NCI-H2081 (cell line): ENCODE data around the gene ABHD17C.
"Not testable (repeated sequence)": the region's sequence is repeated elsewhere in the genome, so short reads cannot be mapped to it uniquely, and the experiment has no call there.

Experiments used
- DNase-seq, 2 experiments: peaks; one replicate each; lab custom pipeline; 2025; lab: John Stamatoyannopoulos, UW

ABHD17C gene

DNA sequence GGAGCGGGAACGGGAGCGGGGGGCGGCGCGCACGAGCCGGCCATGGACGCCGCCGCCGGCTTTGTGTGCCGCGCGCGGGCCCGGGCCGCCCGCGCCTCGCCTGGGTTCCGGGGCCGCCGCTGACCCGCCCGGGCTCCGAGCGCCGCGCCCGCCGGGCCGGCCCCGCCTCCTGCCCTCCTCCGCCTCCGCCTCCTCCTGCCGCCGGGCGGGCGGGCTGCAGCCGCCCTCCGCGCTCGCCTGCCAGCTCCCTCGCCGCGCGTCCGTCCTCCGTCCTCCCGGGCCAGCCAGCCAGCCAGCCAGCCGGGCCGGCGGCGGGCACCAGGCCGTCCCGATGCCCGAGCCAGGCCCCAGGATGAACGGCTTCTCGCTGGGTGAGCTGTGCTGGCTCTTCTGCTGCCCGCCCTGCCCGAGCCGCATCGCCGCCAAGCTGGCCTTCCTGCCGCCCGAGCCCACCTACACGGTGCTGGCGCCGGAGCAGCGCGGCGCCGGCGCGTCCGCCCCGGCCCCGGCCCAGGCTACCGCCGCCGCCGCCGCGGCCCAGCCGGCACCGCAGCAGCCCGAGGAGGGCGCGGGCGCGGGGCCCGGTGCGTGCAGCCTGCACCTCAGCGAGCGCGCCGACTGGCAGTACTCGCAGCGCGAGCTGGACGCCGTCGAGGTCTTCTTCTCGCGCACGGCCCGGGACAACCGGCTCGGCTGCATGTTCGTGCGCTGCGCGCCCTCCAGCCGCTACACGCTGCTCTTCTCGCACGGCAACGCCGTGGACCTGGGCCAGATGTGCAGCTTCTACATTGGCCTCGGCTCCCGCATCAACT, at the start of gene ABHD17C:
Gene ABHD17C (plus strand): TSS at position 212 of the 812 bp plus-strand sequence. CDS start 120 bp downstream, at position 332.
- DNase-seq = peak; percentile 53 to 63

DNA sequence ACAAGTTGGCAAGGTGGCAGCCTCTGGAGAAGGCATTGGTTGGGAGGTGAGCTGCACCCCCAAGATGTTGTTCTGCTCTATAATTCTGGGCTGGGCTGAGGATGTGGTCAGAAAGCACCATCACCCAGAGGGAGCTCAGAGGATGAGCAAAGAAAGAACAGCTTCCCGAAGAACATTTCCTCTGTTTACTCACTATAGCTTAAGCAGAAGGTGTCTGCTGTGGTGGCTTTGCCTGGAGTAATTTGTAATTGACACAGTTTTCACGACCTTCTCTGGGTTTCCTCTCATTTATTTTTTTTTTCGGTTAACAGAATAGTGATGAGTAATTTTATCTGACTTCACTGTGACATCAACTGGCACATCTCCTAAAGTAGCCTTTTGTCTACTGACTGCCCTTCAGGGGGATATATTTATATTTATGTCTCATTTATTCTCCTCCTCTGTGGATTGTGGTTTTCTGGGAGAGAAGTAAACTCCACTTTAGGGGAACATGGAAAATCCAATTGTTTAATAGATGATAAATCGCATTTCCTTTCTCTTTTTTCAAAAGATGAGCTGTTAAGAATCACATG, 49.5 kb upstream of the ABHD17C start:
- no peak for DNase-seq

DNA sequence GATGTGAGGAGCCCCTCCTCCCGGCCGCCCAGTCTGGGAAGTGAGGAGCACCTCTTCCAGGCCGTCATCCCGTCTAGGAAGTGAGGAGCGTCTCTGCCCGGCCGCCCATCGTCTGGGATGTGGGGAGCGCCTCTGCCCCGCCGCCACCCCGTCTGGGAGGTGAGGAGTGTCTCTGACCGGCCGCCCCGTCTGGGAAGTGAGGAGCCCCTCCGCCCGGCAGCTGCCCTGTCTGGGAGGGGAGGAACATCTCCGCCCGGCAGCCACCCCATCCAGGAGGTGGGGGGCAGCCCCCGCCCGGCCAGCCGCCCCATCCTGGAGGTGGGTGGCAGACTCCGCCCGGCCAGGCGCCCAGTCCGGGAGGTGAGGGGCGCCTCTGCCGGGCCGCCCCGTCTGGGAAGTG, 47.7 kb upstream of the ABHD17C start:
- DNase-seq = not testable (repeated sequence)

DNA sequence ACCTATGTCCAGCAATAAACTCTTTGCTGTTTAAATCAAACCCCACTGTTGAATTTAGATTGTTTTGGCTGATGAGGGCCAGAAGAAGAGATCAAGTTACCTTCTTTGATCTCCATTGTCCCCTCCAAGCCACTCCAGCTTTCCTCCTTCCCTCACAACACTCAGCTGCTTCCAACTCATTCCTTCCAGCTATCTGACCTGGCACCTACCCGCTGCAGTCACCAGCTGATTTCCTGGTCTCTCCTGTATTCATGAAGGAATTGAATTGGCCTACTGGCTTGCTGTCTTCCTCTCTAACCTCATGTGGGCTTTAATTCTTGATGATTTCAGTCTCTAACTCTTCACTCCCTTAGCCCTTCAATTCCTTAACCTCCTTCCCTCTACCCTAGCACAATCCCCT, 40.8 kb upstream of the ABHD17C start:
- no peak for DNase-seq

DNA sequence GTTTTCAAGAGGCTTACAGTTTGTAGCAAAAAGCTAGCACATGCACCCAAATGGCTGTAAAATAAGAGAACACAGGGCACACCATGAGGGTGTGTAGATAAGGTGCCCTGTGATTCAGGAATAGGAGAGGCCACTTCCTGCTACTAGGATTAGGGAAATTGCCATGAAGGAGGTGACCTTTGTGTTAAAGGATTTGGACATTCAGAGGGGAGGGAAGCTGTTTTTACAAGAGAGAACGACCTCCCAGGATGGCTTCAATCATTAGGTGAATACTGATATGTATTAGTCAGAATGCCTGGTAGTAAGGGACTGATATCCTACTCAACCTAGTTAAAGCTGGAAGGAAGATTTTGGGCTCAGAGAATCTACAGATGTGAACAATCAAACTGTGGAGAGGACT, 35.7 kb upstream of the ABHD17C start:
- DNase-seq = no peak

DNA sequence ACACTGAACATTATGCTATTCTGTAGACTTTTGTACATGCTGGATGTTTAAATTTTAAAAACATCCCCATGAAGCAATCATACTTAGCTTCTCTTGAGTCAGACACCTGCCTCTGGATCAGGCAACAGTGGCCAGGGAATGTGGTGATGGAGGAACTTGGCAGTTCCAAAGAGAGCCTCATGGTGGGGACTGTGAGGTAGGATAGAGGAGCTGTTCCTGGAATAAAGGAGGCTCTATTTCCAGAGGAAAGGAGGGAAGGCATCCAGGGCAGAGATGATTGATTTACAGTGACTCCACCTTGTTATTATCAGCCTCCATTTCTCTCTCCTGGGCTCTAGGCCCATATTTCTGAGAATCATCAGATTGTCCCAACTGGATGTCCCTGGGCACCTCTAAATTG, 35.0 kb upstream of the ABHD17C start:
- peak; percentile 30 to 63 for DNase-seq

DNA sequence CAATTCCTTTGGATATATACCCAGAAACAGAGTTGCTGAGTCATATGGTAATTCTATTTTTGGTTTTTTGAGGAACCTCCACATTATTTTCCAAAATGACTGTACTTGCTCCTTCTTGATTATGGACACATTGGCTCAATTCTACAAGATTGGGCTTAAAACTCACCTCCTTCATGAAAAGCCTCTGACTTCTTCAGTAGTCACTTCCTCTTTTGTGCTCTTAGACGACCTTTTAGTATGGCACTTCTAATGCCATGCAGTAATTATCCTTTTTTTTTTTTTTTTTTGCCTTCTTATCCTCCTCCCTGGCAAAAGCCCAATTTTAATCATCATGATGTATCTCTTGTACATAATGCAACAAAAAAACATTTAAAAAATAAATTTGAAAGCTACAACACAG, 33.0 kb upstream of the ABHD17C start:
- no peak for DNase-seq

DNA sequence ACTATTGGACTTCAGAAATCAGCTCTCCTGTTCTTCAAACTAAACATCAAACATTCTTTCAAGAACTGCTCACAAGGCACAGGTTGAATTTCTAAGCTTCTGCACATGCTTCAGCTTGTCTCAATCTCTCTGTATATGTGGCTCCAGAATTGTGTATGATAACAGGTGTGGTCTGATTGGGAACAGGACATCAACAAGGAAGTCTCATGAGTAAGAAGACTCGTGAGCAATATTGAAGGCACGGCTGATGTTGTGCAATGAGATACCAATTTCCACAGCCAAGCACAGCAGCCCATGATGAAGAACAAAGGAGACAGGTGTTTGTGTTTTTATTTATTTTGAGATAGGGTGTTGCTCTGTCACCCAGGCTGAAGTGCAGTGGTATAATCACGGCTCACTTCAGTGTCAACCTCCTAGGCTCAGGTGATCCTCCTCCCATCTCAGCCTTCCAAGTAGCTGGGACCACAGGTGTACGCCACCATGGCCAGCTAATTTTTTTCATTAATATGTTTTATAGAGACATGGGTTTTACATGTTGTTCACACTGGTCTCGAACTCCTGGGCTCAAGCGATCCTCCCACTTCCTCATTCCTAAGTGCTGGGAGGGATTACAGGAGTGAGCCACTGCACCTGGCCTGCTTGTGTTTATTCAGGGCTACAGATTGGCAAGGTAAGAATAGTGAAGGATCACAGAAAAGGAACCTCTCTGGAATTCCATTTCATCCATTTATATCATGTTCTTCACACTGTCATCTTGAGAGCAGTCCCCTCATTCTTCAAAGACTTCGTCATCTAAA, 32.2 kb upstream of the ABHD17C start:
- peak in 1 of 2 experiments; percentile 13 for DNase-seq

DNA sequence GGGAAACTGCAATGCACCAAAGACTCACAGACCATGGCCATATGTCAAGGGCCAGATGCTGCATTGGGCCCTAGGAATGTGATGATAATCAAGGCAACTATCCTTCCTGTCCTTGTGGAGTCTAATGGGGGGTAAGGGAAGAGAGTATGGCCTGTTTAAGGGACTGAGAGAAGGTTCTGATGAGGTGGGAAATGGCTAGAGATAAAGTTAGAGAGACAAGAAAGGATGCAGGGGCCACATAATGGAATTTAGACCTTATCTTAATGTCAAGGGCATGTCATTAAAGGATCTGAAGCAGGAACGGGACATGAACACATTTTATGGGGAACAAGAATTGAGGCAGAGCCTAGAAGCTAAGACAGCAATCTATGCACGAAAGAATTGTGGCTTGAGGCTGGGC, 30.0 kb upstream of the ABHD17C start:
- no peak for DNase-seq

DNA sequence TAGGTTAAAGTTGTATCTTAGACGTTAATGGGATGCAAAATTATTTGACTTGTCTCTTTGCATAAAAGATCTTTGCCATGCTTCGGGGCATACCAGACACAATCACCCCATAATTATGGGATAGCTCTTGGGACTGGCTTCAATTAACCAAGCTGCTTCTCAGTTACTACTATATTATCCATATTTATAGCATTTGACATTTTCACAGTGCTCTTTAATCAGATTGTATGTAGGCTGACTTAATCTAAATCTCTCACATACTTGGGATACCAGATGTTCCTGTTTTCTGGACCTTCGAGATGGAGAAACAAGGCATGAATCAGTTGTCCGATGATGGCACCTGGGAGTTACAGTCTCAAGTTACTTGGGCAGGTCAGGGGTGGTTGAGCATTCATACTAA, 27.2 kb upstream of the ABHD17C start:
- DNase-seq = no peak

DNA sequence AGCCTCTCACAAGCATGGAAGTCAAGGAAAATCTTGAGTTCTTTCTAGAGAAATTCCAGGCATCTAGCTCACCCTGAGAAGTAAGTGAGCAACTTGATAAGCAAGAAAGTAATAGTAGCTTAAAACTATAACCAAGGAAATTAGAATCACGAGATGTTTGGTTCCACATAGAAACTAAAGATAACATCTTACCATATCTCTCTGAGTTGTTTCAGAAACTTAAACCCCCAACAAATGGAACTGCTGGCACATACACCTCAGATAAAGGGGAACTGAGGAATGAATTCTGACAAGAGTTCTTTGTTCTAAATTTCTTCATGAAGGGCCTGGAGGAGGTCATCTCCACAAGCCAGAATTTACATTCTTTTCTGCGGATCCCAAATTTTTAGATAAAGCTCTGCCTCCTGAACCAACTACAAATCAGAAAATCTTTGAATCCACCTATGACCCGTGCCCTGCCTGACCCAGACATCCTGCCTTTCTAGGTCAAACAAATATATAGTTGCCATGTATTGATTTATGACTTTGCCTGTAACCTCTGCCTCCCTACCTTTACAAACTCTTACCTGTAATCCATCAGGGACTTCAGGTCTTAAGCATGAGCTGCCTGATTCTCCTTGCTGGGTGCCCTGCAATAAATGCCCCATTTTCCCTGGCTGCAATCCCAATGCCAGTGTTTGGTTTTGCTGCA, 26.4 kb upstream of the ABHD17C start:
- no peak for DNase-seq

DNA sequence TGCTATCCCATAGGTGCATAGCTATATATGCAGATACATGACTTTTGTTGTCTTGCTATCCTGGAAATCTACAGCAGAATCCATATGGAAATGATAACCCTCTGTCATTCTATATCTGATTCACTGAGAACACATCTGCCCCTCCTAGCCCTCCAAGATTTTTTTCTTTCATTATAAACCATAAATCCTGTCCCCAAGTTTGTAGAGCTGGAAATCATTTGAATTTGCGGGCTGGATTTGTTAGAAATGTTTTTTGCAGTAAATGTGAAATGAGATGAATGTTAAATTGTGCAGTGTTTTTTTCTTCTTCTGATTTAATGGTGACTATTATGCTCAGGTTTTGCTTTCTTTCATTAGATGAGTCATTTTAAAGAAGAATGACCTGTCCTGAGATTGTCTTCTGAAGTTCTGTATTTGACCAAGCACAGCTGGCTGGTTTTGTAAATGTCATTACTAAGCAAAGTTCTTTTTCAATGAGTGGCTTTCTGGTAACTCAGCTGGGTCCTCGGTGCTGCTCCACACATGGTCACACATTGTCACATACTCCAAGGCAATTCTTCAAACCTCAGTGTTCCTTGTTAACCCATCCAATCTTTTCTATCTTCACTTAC, 25.3 kb upstream of the ABHD17C start:
- DNase-seq = no peak

DNA sequence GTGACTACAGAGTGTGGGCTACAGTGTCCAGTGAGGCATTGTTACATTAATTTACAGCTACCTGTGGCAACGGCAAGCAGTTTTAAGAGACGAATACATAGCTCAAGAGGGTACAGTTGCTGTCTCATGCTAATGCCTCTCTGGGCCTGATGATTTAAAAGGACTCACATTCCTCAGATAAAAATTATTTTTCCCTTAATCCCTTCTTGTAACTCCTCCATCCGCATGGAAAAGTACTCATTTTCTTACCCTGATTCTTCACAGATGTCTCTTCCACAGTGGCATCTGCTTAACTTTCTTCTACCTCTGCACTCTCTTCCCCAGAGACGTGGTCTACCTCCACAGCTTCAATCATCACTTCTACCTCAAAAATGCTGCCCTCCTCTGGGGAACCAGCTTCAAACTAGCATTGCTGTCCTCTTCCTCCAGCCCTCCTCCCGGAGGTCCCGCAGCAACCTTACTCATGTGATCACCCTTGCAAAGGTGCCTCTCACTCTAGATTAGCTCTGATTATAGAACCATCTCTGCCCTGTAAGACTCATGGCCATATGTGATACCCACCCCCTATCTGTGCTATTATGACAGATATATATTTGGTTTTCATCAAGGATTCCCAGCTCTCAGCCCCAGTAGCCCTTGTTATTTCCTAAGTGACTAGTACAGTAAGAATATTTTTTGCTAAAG, 21.4 kb upstream of the ABHD17C start:
- DNase-seq = no peak

DNA sequence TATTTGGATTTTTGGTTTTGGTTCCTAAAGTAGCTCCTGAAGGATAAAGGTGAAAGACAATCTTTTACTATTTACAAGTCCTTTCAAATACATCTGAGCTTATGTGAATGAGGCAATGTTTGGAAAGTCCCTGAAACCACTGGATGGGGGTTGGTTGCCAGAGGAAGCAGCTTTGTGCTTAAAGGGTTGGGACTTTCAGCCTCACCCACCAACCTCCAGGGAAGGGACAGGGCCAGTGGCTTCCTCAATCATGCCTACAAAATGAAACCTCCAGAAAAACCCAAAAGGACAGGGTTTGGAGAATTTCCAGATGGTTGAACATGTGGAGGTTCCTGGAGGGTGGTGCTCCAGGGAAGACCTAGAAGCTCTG, 20.9 kb upstream of the ABHD17C start:
- no peak for DNase-seq

DNA sequence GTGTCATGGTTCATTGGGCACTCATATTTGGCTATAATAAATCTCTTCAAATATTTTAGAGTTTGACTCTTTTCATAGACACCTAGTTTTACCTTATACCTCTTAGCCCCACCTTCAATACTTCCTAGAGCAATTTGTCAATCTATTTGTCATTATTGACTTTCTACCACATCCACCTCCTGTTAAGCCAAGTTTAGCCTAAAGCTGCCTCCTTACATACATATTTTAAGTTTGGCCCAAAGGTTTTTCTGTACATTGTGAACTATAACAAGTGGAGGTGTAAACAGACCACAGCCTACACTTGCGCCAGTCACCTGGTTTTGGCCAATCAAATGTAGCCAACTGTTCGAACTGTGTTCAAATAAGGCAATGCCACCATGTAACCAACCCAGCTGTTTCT, 18.1 kb upstream of the ABHD17C start:
- no peak for DNase-seq

DNA sequence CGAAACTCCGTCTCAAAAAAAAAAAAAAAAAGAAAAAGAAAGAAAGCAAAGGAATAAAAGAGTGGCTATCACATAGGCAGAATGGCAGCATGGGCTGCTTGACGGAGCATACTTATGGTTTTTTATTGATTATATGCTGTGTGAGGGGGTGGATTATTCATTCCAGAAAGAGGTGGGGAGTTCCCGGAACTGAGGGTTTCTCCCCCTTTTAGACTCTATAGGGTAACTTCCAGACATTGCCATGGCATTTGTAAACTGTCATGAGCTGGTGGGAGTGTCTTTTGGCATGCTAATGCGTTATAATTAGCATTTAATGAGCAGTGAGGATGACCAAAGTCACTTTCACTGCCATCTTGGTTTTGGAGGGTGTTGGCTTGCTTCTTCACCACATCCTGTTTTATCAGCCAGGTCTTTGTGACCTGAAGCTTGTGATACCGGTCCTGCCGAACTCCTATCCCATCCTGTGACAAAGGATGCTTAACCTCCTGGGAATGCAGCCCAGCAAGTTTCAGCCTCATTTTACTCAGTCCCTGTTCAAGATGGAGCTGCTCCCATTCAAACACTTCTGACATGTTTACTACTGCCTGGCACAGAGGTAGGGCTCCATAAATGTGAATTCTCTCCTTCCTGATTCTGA, 15.8 kb upstream of the ABHD17C start:
- DNase-seq = no peak

DNA sequence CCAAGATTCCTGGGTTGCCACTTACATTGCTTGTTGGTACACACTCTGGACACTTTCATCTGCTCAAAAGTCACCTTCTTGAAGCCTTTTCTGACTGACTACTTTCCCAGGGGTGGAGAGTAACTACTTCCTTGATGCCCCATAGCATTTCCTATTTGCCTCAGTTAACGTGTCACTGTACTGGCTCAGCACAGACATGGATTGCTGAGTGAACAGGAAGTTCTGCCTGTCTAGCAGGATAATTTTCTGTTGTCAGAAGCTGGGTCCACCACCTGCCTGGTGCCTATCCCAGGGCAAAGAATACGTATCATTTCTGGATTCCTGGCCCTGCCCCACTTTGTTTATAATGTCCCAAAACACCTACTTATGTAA, 15.3 kb upstream of the ABHD17C start:
- DNase-seq = no peak

DNA sequence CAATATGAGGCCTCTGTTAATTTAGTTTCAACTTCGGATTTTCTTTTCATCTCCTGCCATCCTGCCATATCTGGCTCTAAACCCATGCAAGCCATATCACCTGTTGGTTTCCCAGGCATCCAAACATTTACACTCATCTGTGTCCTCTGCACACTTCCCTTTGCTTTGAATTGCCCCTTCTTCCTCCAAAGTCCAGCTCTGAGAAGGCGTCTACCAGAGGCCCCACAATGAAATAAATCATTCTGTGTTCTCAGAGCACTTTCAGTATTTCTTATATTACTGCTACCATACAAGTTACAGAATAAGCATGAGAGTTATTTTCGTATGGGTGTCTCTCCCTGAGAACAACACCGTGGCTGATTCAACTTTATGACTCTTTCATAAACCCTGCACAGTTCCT, 12.9 kb upstream of the ABHD17C start:
- no peak for DNase-seq

DNA sequence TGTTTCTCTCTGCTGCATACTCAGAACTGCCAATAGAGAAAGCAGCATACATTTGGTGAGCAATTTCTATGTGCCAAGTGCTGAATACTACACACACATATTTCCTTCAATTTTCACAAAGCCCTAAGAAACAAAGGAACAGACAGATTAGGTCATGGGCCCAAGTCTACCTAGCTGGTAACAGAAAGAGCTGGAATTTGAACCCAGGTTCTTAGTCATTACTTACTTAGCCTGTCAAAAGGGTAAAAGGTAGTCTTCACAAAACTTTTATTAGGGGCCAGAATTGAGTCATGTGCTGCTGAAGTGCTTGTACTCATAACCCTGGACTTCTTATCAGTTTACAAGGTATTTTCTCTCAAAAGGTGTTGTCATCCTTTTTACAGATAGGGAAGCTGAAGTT, 10.4 kb upstream of the ABHD17C start:
- no peak for DNase-seq

DNA sequence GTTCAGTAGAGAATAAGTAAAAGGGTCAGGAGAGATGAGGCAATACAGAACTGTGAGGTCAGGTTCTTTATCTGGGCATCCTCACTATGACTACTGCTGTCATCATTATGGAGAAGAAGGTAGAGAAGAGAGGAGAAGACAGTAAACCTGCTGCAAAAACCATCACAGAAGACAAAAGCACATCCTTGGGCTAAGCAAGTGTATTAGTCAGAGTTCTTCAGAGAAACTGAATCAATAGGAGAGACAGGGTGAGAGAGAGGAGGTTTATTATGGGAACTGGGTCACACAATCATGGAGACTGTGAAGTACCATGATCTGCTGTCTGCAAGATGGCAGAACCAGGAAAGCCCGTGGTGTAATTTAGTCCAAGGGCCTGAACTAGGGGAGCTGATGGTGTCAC, 9.5 kb upstream of the ABHD17C start:
- DNase-seq = no peak

DNA sequence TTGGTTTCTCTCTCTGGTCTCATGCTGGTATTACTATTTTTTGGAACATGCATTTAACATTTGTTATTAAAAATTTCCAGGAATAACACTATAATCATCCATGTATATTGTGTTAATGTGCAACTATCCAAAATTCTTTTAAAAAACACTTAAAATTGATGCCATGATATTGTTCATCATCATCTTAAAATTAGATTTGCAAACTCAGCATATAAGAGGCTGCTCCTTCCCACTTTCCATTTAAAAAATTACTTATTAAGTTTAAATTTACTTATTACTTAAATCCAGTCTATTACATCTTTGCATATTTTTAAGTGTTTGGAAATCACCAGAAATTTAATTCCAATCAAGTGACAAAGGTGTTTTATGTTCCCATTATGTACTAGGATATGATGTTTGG, 5.8 kb upstream of the ABHD17C start:
- DNase-seq = no peak
